GM12878 (cell line): ENCODE results near the gene CHERP. TPM values are rescaled to one million over a fixed set of nuclear protein-coding genes. Genes with fewer than 3 reads are reported as not detected.

ENCODE experiments used
- ATF3 ChIP-seq: IDR thresholded peaks from 2 replicates; pipeline ENCODE4 v1.6.1; 2011; ENCODE audit warnings: low read depth, mild to moderate bottlenecking, low read length, moderate library complexity, borderline replicate concordance; ENCODE audit errors: extremely low read depth
- BHLHE40 ChIP-seq, 2 experiments: fragments of 450-650 bp in 1 of 2; IDR thresholded peaks; 2 replicates each; pipeline ENCODE4 v1.6.1; 2011 to 2017; ENCODE audit warnings: low read depth in 2 of 2, borderline replicate concordance in 1 of 2, improper control_type of control experiment in 1 of 2, low read length in 1 of 2, mild to moderate bottlenecking in 1 of 2
- CBFB ChIP-seq: IDR thresholded peaks from 2 replicates; pipeline ENCODE4 v1.6.1; 2016; ENCODE audit warnings: antibody characterized with exemption, low read depth
- CHD1 ChIP-seq: IDR thresholded peaks from 2 replicates; pipeline ENCODE4 v1.6.1; 2012; ENCODE audit warnings: low read depth, low read length, improper control_type of control experiment
- CHD4 ChIP-seq: fragments of 200-600 bp; sonication (generic); IDR thresholded peaks from 2 replicates; pipeline ENCODE4 v1.6.1; 2016; ENCODE audit warnings: mild to moderate bottlenecking
- CTCF ChIP-seq, 3 experiments: IDR thresholded peaks in 2 of 3; conservative IDR thresholded peaks in 1 of 3; 2 replicates each; pipeline ENCODE4 v1.5.1; 2011; ENCODE audit warnings: low read depth in 3 of 3, low read length in 3 of 3, mild to moderate bottlenecking in 3 of 3, control low read depth in 2 of 3, moderate library complexity in 2 of 3, inconsistent platforms in 1 of 3, mixed read lengths in 1 of 3; ENCODE audit not compliant: control insufficient read depth in 2 of 3, insufficient read depth in 1 of 3; ENCODE audit errors: extremely low read depth in 1 of 3
- ESRRA ChIP-seq: IDR thresholded peaks from 2 replicates; pipeline ENCODE4 v1.6.1; 2012; ENCODE audit warnings: mild to moderate bottlenecking, low read length, improper control_type of control experiment
- GATAD2B ChIP-seq: fragments of 450-650 bp; conservative IDR thresholded peaks from 2 replicates; pipeline ENCODE4 v1.6.1; 2017; ENCODE audit warnings: low read depth, mild to moderate bottlenecking, moderate library complexity
- NBN ChIP-seq: fragments of 450-650 bp; IDR thresholded peaks from 2 replicates; pipeline ENCODE4 v1.6.1; 2016
- NFYB ChIP-seq: IDR thresholded peaks from 2 replicates; pipeline ENCODE4 v1.6.1; 2011; ENCODE audit warnings: low read depth, mild to moderate bottlenecking, low read length, improper control_type of control experiment, moderate library complexity; ENCODE audit not compliant: insufficient read depth
- PML ChIP-seq: IDR thresholded peaks from 2 replicates; pipeline ENCODE4 v1.6.1; 2012; ENCODE audit warnings: low read length, inconsistent platforms
- POLR2AphosphoS2 ChIP-seq: IDR thresholded peaks from 2 replicates; pipeline ENCODE4 v1.6.1; 2011; ENCODE audit warnings: low read depth, mild to moderate bottlenecking, low read length, improper control_type of control experiment, moderate library complexity
- POU2F2 ChIP-seq: IDR thresholded peaks from 3 replicates; pipeline ENCODE4 v1.6.1; 2011; ENCODE audit warnings: low read depth, mild to moderate bottlenecking, low read length, borderline replicate concordance
- RELB ChIP-seq: fragments of 450-650 bp; IDR thresholded peaks from 2 replicates; pipeline ENCODE4 v1.6.1; 2017; ENCODE audit warnings: low read depth, mild to moderate bottlenecking, moderate library complexity
- SMC3 ChIP-seq: IDR thresholded peaks from 2 replicates; pipeline ENCODE4 v1.6.1; 2011; ENCODE audit warnings: low read length, improper control_type of control experiment, borderline replicate concordance
- SP1 ChIP-seq: IDR thresholded peaks from one replicate; pipeline ENCODE4 v1.6.1; 2011; ENCODE audit warnings: low read depth, low read length
- SREBF1 ChIP-seq: IDR thresholded peaks from 2 replicates; pipeline ENCODE4 v1.6.1; 2012; ENCODE audit warnings: mild to moderate bottlenecking, low read length
- TBL1XR1 ChIP-seq: IDR thresholded peaks from 2 replicates; pipeline ENCODE4 v1.6.1; 2012; ENCODE audit warnings: low read depth, low read length, improper control_type of control experiment
- TCF12 ChIP-seq: IDR thresholded peaks from 2 replicates; pipeline ENCODE4 v1.6.1; 2011; ENCODE audit warnings: low read depth, mild to moderate bottlenecking, low read length
- USF2 ChIP-seq: IDR thresholded peaks from 2 replicates; pipeline ENCODE4 v1.6.1; 2011; ENCODE audit warnings: low read depth, low read length, improper control_type of control experiment, borderline replicate concordance
- WRNIP1 ChIP-seq: IDR thresholded peaks from 2 replicates; pipeline ENCODE4 v1.6.1; 2011; ENCODE audit warnings: low read depth, low read length, improper control_type of control experiment, borderline replicate concordance
- polyA plus RNA-seq, 11 experiments: library from polyadenylated mRNA; depleted of rRNA in 4 of 11; unstranded in 6 of 11; stranded (reverse) in 5 of 11; fragments of >200 nt; fragmentation: Nextera tagmentation in 4 of 11; fragmentation: Illumina TruSeq in 1 of 11; extraction: Ambion mirVana in 4 of 11; extraction: Trizol in 1 of 11; gene quantifications; 1 replicate in 1 of 11; 2 replicates in 10 of 11; pipeline versions ENCODE4 v1.2.1 to v1.2.3, GENCODE V29; 2011 to 2016; ENCODE audit warnings: inconsistent platforms in 2 of 11, missing spikeins in 2 of 11, low read depth in 1 of 11
- total RNA-seq, 4 experiments: library from RNA; depleted of rRNA in 3 of 4; stranded (reverse); fragments of >200 nt in 3 of 4; fragmentation: Illumina TruSeq in 1 of 4; extraction: Trizol in 1 of 4; gene quantifications; 2 replicates each; pipeline versions ENCODE4 v1.2.1 to v1.2.3, GENCODE V29; 2013 to 2021

Gene CHERP
- total and polyA plus RNA-seq, 10 of the 15 experiments (the other 5 are each of a cell fraction or from before 2014, with no cell fraction given): 0.66 to 65.3 (median 12.2) TPM

GRCh38 chr19:16587833-16588823 is 45.9 kb upstream of the CHERP start (continued):
- TF ChIP-seq ATF3: no peak
- peak; percentile 68; the same call in 1 of the 2 replicates for TF ChIP-seq CHD1
- peak; percentile 90 for TF ChIP-seq TCF12
- TF ChIP-seq NBN: peak; percentile 70; the same call in 1 of the 2 replicates
- TF ChIP-seq POLR2AphosphoS2: peak; percentile 92; the same call in 1 of the 2 replicates
- peak; percentile 62; the same call in 1 of the 2 replicates for TF ChIP-seq NFYB
- no peak for TF ChIP-seq PML
- TF ChIP-seq CHD4: no peak
- 0 out of 2 replicates have a peak, but pooled peaks have one; percentile 10 for TF ChIP-seq SMC3
- no peak for TF ChIP-seq TBL1XR1
- no peak for TF ChIP-seq USF2
- peak; percentile 98 for TF ChIP-seq GATAD2B
- TF ChIP-seq SP1: peak; percentile 18
- peak; percentile 80 to 81 for TF ChIP-seq BHLHE40 (IDR thresholded peaks at IDR 0.05; ENCODE audit: borderline replicate concordance in 1 of 2, low read depth in 2 of 2, low read length in 1 of 2)
- TF ChIP-seq RELB: 0 out of 2 replicates have a peak, but pooled peaks have one; percentile 66
- peak in 1 of 3 experiments; percentile 32; a peak in 1 of 6 replicates for TF ChIP-seq CTCF (IDR thresholded peaks at IDR 0.05 in 2 of 3, conservative IDR thresholded peaks at IDR 0.05 in 1 of 3; ENCODE audit: control insufficient read depth in 2 of 3, extremely low read depth in 1 of 3, insufficient read depth in 1 of 3, low read depth in 3 of 3, low read length in 3 of 3)
- no peak for TF ChIP-seq SREBF1
- TF ChIP-seq CBFB: peak; percentile 86
- peak; percentile 71; the same call in 1 of the 2 replicates for TF ChIP-seq ESRRA
- TF ChIP-seq WRNIP1: no peak; the same call in 1 of the 2 replicates
- peak; percentile 64; the same call in 2 of the 3 replicates for TF ChIP-seq POU2F2
